Activated CD4-positive, alpha-beta T cell treated with anti-CD3 and anti-CD28 coated beads, Interleukin-2, amount 50 U/mL, for 48 hours (primary cell): ENCODE data around the gene ADI1.
"Not testable (repeated sequence)": the region's sequence is repeated elsewhere in the genome, so short reads cannot be mapped to it uniquely, and the experiment has no call there.

ENCODE experiments used
- DNase-seq, 2 experiments: peaks; one replicate each; pipeline ENCODE4 v3.0.0-alpha.2; 2020

The ADI1 gene

DNA sequence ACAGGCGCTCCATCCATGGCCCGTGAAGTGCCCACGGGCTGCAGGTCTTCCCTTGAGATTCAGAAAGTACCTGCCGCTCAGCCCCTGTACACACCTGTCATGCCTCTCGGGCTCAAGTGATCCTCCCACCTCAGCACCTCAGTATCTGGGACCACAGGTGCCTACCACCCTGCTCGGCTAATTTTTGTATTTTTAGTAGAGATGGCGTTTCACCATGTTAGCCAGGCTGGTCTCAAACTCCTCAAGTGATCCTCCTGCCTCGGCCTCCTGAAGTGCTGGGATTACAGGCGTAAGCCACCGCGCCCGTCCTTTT is 26.9 kb downstream of the ADI1 start:
- not testable (repeated sequence) for DNase-seq

DNA sequence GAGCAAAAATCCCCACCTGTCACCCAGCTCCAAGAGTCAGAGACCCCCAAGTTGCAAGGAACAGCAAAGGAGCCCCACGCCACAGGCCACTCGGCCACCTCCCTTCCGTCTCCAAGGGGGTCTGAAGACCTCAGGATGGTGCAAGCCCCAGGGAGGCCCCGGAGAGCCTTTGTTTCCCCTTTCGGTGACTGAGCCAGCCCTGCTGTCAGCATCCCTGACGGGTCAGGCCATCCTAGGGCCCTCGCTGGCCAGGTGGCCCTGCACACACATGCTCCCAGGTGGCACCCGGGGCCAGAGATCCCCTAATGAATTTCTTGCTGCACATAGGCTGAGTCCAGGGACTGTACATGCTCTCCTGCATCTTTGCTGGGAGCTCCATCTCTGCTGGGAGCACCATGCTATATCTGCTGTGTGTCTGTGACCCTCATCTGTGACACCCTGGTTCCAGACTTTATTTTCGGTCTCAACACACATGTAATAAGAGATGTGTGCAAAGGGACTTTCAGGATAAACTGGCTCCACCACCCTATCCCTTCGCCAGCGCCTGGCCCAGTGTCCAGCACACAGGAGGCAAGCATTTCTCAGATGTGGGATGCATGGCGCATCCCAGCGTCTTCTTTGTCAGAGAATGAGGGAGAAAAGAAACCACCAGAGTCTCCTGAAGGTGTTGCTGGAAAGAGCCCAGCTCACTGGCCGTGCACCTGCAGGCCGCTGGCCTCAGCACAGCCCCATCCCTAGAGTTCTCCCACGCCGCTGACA is 27.4 kb downstream of the ADI1 start:
- no peak for DNase-seq

DNA sequence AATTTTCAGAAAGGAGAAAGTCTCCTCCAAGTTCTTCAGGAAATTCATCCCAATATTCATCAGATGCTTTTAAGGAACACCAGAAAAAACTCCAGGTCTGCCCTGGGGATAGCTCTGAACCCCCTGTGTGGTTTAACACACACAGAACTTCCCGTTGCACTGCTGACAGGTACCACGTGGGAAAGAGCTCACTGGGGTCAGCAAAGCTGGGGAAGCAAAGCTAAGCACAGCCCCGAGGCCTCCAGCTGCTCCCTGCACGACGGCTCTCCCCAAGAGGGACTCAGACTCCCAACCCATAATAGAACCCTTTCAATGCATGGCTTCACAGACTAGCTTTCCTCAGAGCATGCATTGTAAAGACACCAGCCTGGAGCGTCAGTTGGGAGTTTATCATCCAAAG is 28.0 kb downstream of the ADI1 start:
- DNase-seq, result no peak

DNA sequence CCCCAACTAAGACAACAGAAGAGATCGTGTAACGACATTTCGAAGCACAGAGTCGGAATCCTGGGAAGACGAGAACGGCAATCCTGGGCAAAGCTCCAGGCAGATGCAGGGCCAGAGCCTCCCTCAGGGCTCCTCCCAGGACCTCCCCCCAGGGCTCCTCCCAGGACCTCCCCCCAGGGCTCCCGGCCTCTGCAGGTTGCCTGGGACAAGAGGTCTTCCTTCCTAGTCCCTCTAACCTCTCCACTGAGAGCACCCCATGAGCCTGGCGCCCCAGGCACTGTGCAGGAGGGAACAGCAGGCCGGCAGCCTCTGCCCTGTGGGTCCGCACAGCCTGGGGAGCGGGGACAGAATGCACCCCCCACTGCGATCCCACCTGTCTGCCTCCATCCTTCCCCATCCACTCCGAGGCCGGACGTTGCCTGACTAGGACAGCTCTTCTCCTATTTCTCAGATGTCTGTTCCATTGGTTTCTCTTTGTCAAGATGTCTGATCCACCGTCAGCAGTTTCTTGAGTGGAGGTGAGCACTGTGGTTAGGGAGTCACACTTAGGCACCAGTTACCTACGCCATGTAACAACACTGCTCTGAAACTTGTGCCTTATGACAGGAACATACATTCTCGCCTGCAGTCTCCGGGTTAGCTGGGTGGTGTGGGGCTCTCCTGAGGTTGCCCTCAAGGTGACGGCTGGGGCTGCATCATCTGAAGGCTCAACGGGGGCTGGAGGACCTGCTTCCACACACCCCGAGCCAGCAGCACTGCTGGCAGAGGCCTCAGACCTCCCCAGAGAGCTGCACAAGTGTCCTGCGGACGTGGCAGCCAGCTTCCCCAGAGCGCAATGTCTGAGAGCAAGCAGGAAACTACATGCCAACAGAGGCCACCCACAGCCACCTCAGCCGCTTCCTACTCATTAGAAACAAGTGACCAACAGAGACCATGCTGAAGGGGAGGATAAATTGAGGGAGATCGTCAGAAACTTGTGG is 28.9 kb downstream of the ADI1 start:
- no peak for DNase-seq

DNA sequence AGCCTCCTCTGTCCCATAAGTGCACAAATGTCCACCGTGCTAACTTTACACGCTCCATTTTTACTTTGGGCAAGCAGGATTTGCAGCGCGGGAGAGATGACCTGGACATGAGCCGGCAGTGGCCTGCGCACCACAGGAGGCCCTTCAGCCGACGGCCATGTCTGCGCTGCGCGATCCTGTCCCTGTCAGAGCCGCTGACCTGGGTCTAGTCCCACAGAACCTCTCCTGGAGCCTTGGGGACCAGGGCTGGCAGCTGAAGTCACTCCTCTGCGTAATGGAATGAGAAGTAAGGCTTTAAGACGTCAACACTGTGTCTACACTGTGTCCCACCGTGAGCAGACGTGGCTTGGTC is 29.6 kb downstream of the ADI1 start:
- no peak for DNase-seq

DNA sequence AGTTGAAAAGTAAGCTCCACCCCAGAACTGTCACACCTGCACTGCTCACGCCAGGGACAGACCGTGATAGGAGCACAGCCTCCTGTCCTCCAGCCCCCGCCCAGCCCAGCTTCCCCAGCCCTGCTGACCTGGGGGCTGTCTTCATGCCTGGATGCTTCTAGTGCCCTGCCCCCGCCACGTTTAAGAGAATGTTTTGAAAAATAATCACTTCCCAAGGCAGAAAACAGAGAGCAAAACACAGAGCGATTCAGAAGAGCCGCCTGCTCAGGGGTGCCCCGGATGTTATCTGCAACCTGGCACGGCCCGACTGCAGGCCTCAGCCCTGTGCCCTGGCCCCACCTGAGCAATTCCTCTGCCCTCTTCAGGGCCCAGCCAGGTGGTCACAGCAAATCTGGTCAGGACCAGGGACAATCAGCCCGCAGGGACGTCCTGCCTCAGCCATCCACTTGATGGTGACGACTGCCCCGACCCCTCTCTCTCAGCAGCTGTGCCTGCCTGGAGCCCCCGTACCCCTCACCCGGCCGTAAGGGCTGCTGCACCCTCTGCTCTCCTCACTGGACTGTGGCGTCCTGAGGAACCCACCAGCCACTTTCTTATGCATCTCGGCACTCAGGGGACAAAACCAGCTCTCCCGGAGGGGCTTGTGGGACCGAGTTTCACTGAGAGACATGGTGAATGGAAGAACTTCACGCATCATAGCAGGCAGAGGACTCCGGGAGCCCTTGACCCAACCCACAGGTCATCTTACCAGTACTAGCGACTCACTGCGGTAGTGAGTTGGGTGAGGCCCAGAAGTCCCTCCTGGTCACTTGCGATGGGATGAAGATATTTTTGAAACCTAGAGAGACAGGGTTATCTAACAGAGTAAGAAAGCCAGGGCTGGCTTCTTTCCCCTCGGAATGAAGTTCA is 30.2 kb downstream of the ADI1 start:
- DNase-seq, result no peak

DNA sequence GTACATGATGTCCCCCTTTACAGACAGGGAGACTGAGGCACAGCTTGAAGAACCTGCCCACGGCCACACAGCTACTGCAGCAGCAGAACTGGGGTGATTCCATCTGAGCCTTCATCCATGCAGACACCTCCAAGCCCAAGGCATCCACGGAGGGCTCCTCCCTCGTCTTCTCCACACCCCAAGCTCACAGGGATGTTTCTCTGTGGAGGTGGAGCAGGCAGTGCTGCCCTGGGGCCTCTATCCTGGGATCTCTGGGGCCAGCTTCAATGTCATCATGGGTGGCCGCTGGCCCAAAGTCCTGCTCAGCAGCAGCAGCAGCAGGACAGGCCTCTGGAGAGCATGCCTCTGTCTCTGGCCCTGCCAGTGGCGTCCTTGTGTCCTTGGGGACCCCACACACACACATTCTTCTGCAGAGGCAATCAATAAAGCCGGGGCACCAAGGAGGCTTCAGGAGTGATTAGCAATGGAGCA is 31.2 kb downstream of the ADI1 start:
- no peak for DNase-seq

DNA sequence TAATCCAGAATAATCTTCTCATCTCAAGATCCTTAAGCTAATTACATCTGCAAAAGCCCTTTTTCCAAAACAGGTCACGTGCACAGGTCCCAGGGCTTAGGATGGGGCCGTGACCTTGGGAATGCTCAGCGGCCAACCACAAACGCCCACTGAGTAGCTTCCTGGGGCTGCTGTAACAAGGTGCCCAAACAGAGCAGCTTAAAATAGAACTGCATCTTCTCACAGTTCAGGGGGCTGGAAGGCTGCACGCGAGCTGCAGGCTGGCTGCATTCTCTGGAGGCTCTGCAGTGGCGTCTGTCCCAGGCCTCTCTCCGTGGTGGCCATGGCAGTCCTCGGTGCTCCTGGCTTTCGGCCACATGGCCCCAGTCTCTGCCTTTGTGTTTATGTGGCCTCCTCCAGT is 31.9 kb downstream of the ADI1 start:
- no peak for DNase-seq

DNA sequence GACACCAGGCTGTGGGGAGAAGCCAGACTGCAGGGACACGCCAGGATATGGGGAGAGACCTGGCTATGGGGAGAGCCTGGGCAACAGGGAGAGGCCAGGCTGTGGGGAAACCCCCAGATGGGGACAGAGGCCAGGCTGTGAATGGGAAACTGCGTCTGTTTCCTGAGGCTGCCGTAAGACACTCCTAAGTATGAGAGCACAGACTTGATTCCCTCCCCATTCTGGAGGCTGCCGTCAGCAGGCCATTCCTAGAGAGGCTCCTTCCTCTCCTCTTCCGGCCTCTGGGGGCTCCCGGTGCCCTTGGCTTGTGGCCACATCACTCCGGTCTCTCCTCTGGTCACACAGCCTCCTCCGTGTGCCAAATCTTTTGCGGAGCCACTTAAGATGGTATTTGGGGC is 32.3 kb downstream of the ADI1 start:
- no peak for DNase-seq

DNA sequence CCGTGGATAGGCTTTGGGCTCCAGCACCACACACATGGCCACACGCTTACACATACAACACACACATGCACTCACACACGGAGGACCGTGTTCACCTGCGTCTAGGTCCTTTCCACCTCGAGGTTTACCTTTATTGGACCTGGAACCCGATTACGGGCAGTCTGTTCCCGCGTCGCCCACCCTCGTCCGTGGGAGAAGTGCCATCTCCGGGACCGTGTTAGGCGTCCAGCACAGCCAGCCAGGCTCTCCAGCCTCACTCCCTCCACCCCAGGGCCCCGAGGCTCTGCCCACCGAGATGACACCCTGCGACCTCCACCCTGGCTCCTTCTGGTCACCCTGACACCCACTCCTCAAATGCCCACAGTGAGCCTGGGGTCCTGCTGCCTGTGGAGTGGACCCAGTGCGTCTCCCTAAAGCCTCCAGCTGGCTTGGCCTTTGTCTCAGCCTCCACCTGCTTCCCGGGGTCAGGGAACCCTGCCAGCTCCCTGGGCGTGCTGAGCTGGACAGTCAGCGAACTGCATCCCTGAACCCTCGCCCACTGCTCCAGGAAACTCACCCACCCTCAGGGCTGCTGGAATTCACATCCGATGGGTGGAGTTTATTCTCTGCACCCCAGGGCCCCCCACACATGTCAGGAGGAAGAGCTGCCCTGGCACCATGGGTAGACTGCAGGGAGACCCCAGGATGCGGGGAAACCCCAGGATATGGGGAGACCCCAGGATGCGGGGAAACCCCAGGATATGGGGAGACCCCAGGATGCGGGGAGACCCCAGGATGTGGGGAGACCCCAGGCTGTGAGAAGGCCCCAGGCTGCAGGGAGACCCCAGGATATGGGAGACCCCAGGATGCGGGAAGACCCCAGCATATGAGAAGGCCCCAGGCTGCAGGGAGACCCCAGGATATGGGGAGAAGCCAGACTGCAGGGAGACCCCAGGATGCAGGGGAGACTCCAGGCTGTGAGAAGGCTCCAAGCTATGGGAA is 33.0 kb downstream of the ADI1 start:
- DNase-seq, result no peak

DNA sequence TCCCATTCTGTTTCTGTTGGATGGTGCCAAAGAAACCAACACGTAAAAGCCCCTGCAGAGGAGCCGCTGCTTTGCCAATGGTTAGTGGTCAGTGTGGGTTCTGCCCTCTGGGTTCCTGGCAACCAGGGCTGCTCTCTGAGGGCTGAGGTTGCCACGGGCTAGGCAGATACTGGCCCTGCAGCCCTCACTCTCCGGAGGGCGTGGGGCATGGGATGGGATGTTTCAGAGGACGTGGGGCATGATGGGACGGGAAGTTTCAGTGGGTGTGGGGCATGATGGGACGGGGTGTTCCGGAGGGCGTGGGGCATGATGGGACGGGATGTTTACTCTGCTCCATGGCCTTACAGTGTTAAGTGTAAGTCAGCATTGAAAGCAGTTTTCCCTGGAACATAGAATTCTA is 34.2 kb downstream of the ADI1 start:
- no peak for DNase-seq

DNA sequence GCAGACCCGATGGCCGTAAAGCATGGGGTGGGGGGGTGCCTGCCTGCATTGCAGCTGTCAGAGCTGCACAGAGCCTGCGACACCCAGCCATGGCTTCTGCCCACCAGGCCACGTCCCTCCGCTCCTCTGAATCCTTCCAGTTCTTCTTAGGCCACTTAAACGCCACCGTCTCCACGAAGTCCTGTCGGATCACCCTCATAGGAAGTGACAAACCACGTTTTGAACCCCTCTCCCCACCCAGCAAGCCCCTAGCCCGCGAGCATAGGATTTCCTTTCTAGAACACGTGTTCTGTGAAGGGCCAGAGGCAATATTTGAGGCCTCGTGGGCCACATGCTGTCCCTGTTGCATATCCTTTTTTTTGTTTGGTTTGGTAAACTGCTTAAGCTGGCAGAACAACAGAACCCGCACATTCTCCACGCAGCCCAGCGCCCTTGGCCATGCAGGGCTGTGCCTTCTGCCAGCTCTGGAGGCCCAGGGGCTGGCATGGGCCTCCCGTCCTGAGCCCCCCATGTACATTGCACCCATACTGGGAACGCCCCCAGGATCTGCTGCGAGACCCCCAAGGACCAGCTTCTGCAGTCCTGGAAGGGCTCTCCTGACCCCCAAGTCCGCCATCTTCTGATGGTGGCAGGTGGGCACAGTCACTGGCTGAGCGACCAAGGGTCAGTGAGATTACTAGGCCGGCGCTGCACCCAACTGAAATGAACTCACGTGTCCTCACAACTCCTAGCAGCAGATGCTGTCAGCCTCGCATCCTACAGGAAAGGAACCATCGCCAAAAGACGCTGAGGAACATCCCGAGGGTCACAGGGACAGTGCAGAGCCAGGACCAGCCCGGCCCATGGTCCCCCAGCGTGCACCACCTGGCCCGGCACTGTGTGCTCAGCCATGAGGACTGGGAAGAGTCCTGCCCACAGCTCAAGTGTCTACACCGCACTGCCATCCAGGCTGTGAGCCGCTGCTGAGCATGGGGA is 35.1 kb downstream of the ADI1 start:
- DNase-seq, result no peak

DNA sequence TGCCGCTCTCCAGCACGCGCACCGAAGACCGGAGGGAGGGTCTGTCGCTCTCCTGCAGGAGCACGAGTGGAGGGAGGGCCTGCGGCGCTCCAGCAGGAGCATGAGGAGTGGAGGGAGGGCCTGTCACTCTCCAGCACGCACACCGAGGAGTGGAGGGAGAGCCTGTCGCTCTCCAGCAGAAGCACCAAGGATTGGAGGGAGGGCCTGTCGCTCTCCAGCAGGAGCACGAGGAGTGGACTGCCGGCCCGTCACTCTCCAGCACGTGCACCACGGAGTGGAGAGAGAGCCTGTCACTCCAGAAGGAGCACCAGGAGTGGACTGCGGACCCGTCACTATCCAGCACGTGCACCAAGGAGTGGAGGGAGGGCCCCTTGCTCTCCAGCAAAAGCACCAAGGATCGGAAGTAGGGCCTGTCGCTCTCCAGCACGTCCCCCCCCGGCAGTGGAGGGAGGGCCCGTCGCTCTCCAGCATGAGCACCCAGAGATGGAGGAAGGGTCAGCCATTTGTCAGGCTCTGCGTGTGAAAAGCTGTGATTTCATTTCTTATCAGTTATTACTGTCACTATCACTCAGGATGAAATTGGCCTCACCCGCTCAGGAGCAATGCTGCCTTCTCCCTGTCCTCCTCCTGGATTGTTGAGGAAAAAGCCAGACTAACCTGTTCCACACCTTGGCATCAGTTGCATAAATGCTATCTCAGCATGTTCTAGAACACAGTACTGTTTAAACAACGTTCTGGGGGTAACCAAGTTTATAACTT is 35.9 kb downstream of the ADI1 start:
- DNase-seq, result no peak

DNA sequence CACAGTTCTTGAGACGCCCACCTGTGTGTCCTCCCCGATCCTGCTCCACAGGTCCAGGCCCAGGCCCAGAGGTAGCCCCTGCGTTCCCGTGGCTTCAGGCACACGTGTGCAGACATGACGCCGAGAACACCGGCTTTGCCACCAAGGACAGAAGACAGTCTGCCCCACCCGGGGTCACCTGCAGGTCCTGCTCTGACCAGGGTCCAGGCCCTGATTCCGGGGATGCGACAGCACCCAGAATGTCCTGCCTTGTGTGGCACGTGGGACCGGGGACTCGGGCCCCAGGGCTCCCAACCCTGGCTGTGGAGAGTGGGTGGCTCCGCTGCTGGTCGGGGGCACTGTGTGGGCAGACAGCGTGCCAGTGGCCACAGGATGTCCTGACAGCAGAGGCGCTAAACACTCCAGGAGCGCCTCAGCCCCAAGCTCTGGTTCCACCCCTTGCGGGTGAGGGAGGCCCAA is 36.9 kb downstream of the ADI1 start:
- no peak for DNase-seq

DNA sequence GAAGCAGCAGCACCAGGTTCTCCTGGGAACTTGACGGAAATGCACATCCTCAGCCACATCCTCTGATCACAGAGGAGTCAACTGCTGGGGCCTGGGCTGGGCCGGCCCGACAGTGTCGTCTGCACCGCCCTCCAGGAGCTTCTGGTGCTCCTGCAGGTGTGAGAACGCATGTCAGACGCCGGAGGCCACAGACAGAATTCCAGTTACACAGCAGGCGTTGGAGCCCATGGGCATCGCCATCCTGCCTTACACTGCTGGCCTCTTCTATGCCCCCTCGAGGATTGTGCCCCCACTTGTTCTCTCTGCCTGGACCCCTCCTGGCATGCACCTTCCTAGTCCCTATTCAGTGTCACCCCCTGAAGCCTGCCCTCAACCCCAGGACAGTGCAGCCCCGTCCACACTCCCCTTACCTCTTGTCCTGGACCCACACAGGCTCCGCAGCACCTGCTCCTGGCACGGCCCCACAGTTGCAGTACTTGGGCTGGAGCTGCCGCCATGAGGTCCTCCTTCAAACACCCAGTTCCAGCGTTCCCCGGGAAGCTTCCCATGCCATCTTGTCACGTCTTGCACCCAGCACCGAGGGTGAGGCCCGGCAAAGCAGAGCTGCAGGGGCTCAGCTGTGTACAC is 37.5 kb downstream of the ADI1 start:
- no peak for DNase-seq

DNA sequence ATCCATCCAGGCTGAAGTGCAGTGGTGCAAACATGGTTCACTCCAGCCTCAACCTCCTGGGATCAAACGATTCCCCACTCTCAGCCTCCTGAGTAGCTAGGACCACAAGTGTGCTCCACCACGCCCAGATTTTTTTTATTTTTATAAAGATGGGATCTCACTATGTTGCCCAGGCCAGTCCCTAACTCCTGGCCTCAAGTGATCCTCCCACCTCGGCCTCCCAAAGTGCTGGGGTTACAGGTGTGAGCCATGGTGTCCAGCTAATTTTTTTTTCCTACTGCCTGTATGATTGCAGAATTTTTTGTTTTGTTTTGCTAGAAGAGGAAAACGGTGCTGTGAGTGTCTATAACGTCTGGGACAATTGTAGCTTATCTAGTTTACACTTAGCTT is 38.3 kb downstream of the ADI1 start:
- DNase-seq, result no peak

DNA sequence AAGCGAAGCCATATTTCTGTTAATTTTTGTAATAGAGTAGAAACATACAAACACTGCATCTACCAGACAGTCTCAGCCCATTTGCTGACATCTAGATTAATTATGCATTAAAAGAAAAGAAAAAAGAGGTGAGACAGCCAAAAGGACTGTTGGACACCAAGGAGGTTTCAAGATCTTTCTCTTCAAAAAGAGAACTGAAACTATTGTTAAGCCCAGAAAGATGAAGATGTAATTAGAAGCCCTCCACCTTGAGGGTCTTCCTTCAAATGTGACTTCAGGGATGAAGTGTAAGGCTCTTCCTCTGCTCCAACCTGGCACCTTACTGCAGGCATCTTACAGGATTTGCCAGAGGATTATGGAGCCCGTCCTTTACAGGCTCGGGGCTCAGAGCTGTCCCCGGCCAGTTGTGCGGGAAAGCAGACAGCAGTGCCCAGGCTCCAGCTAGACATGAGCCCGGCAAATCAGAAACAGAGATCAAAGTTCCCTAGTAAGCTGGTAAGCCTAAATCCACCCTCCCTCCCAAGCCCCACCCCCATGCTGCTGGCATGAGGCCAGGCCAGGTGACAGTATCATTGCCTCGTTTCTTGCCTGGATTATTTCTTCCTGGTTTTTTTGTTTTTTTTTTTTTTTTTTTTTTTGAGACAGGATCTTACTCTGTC is 38.9 kb downstream of the ADI1 start:
- no peak for DNase-seq

DNA sequence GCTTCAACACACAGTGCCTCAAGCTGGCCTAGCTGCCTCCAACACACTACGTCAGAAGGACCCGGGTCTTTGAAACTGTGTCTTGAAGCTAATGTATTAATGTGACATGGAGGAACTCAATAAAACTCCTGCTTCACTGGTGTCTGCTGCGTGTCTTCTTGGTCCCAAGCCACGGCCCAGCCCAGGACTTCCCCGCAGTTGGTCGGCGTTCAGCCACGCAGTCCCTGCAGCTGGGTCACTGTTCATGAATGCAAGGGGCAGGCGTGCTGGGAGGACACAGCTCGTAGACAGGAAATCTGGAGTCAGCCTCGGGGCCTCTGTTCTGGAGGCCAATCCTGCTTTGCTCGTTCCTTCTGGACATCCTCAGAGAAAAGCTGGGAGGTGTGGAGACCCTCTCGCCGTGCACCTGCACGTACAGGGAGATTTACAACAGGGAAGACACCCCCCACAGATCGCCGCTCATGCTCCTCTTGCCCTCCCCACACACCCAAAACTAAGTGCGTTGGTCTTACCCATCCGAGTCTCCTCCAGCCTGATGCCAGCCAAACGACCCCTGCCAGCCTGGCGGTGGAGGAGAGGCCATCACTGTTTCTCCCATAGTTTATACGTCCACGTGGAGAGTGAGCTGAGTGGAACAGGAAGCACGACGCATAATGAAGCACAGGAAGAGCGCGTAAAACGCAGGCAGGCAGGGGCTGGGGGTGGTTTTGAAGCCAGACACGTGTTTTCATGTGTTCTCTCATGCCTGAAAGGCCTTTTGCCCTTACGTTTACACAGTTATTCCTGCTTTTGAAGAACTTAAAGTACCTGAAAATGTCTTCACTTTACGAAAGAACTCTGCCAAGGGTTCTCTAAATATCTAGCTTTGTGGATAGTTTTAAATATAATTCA is 39.7 kb downstream of the ADI1 start:
- DNase-seq, result no peak
